ENCODE data around the gene HCFC1R1. TPM values are rescaled to one million over a fixed set of nuclear protein-coding genes. Genes with fewer than 3 reads are reported as not detected.
A peak's percentile ranks its signal among the peaks of the same experiment; 100 is the strongest.

HCFC1R1 gene
- total RNA-seq, 1 donor from 2014 or later: 43.2 TPM

DNA sequence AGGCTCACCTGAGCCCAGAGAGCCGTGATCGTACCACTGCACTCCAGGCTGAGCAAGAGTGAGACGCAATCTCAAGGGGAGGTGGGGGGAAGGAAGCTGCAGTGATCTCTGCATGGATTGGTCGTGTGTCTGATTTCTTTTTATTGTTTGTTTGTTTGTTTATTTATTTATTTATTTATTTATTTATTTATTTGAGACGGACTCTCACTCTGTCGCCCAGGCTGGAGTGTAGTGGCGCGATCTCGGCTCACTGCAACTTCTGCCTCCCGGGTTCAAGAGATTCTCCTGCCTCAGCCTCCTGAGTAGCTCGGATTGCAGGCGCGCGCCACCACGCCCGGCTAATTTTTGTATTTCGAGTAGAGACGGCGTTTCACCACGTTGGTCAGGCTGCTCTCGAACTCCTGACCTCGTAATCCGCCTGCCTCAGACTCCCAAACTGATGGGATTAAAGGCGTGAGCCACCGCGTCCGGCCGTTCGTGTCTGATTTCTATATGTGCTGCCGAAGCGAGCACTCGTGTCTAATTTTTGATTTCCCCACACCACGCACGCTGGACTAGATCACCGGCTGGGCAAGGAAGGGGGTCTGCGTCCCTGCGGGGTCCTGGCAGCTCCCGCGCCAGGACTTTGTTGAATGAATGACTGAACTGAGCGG, 4.0 kb downstream of the HCFC1R1 start:
- DNase-seq (no peak), ATAC-seq (no peak)
- Histone ChIP-seq H3K9me3 (no peaks in the 10 kb centered on the region), H3K27ac (no peak overlapping the region), H3K27me3 (ENCODE audit: low read depth) (peaks cover 18% of the 10 kb centered on the region), H3K4me3 (peak overlapping the region; percentile 77), H3K36me3 (no peaks in the 10 kb centered on the region), H3K4me1 (peaks cover 59% of the 10 kb centered on the region)
- intact Hi-C loops (cut with DNase I): no loop called here
- TF ChIP-seq CTCF (IDR thresholded peaks at IDR 0.05): no peak

DNA sequence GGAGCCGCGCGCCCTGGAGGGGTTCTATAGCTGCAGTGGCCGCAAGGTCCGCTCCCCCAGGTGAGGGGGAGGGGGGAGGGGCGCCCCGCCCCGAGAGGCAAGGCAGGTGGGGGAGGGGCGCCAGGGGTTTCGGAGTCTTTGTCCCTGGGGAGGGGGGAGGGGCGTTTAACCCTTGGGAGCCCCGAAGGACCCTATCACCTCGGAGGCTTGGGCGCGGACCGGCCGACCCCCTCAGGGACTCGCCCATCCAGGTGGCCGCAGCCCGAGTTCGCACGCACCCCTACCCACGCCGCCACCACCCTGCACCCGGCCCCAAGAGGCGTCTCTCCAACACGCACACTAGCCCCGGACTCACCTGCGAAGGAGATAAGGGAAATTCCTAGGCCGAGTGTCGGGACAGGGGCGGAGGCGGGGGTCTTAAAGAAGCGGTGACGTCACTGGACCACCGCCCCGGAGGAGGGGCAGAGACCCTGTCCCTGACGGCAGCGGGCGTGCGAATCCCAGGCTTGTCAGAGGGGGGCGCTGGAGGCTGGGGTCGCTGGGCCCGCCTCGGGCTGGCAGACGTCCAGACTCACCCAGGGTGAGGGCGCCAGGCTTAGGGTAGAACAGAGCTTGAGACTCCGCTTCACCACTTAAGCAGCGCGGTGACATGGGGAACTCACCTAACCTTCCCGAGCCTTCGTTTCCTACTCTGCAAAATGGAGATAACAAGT, 5.8 kb downstream of the HCFC1R1 start, which contains the start of gene CLDN6:
Gene CLDN6, minus strand, starts transcription at position 390 of the 713 bp plus-strand sequence. CDS start 2,162 bp downstream, outside the sequence.
- ATAC-seq (no peak), DNase-seq (no peak)
- Histone ChIP-seq H3K9me3 (no peaks in the 10 kb centered on the region), H3K4me3 (no peak within 1 kb of the TSS), H3K27me3 (ENCODE audit: low read depth) (peaks cover 32% of the 10 kb centered on the region), H3K27ac (no peak within 1 kb of the TSS), H3K36me3 (no peaks in the 10 kb centered on the region), H3K4me1 (peaks cover 47% of the 10 kb centered on the region)
- TF ChIP-seq CTCF (IDR thresholded peaks at IDR 0.05): peak; percentile 13
- intact Hi-C loops (cut with DNase I): no loop called here

DNA sequence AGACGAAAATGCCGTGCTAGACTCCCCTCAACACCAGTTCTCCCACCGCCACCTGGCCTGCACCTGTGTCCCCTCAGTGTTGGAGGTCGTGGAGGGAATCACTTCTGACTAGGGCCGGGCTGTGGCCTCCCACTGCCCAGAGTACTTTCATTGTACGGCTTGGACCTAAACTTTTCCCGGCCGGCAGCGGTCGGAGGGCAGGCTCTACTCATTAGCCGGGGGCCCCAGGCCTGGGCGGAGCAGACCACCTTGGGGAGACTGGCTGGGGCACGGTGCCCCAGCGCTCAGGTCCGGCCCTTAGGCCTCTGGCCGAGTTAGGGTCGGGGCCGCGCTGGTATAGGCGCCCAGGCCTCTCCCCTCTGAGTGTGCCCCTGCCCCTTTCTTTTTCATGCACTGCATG, 6.4 kb downstream of the HCFC1R1 start:
- TF ChIP-seq CTCF (IDR thresholded peaks at IDR 0.05): no peak
- Histone ChIP-seq H3K27ac (no peak overlapping the region), H3K4me1 (peaks cover 40% of the 10 kb centered on the region), H3K9me3 (no peaks in the 10 kb centered on the region), H3K27me3 (ENCODE audit: low read depth) (peaks cover 38% of the 10 kb centered on the region), H3K4me3 (no peak overlapping the region), H3K36me3 (no peaks in the 10 kb centered on the region)
- no peak for DNase-seq
- no peak for ATAC-seq
- intact Hi-C loops (cut with DNase I): no loop called here

- Histone ChIP-seq H3K4me3 (no peak overlapping the region), H3K27me3 (ENCODE audit: low read depth) (peaks cover 48% of the 10 kb centered on the region), H3K27ac (no peak overlapping the region)
Observed at GRCh38 chr16:3015865-3016521, 7.7 kb downstream of the HCFC1R1 start.

More at GRCh38 chr16:3015865-3016521, 7.7 kb downstream of the HCFC1R1 start:
- intact Hi-C loops (cut with DNase I): no loop called here
- Histone ChIP-seq H3K9me3 (no peaks in the 10 kb centered on the region), H3K4me1 (peaks cover 27% of the 10 kb centered on the region), H3K36me3 (no peaks in the 10 kb centered on the region)
- TF ChIP-seq CTCF (IDR thresholded peaks at IDR 0.05): no peak
- no peak for ATAC-seq
- no peak for DNase-seq

Data from lower lobe of right lung (tissue), 2 donors.